Fibroblast of skin of back (primary cell): ENCODE data around the gene FLOT1.
"Not testable (repeated sequence)": the region's sequence is repeated elsewhere in the genome, so short reads cannot be mapped to it uniquely, and the experiment has no call there.

Experiments
- DNase-seq: peaks from one replicate; pipeline ENCODE4 v3.0.0-alpha.2; 2013

The FLOT1 gene

DNA sequence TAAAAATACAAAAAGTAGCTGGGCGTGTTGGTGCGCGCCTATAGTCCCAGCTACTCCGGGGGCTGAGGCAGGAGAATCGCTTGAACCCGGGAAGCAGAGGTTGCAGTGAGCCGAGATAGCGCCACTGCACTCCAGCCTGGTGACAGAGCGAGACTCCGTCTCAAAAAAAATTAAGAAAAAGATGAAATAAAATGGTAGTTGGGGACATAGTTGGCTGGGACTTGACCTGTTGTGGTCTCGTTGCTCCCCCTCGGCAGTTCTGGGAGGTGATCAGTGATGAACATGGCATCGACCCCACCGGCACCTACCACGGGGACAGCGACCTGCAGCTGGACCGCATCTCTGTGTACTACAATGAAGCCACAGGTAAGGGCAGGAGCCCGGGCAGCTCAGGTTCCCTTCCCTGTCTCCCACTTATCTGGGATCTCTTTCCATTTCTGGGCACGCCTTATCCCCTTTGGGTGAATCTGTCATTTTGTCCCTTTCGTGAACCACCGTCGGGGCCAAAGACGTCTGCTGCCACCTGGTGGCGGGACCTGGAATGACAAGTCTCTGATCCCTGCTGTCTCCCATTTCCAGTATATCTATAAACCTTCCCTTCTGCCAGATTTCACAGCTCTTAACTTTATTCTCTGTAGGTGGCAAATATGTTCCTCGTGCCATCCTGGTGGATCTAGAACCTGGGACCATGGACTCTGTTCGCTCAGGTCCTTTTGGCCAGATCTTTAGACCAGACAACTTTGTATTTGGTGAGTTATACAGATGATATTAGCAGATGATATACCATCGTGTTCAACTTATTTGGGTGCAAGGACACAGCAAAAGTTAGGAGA, 20.0 kb downstream of the FLOT1 start:
- peak; percentile 81 for DNase-seq

DNA sequence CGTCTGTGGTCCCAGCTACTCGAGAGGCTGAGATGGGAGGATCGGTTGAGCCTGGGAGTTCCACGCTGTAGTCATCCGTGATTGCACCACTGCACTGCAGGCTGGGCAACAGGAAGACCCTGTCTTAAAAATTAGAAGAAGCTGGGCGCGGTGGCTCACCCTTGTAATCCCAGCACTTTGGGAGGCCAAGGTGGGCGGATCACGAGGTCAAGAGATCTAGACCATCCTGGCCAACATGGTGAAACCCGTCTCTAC, 20.5 kb downstream of the FLOT1 start:
- peak; percentile 28 for DNase-seq

DNA sequence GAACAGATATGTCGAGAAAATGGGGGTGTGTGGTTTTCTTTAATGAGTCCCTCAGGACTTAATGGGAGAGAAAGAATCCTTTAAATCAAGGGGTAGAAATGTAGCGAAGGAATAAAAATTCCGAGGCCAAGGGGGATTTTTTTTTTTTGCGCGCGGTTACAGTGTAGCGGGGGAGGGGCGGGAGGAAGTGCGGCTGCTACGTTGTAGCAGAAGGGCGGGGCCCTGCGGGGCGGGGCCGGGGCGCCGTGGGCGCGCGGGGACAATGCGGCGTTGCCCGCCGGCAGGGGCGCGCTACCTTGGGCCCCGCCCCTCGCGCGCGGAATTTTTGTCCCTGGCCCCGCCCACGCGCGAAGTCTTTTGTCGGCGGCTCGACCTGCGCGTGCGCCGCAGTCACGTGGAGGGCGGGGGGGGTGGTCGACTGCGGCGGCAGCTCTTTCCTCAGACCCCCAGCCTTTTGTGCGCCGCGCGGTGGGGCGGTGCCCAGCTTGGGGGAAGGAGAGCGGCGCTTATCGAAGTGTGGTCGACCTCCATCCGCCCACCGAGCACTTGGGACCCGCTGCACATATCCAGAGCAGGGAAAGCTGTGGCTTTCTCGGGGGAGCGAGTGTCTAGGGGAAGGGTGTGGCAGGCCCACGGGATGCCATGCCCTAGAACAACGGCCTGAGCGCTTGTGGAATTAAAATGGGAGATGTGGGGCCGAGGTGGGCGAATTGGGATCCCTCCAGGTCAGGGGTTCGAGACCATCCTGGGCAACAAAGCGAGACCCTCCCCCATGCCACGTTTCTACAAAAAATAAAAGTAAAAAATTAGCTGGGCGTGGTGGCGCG, 21.1 kb downstream of the FLOT1 start:
- DNase-seq: peak; percentile 89

DNA sequence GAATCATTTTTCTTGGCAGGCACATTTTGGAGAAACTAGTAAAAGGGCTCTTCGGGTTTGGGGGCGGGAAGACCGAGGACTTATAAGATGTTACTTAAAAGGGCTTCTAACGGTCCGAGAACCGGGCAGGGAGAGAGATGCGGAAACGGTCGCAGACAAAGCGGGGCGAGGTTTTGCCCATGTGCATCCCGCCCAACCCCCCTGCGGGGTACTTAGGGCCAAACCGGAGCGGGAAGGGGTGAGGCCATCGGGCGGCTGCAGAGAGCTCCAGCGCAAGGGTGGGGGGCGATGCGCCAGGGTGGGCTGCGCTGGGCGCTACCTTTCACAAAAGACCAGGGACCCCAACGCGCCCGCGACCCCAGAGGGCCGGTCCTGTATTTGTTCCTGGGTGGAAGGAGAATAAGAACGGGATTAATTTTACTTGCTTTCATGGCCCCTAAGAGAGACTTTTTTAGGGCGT, 21.7 kb downstream of the FLOT1 start:
- peak; percentile 56 for DNase-seq

- DNase-seq: peak; percentile 99
Observed at GRCh38 chr6:30719791-30720737, 22.4 kb downstream of the FLOT1 start, which contains the start of gene TUBB. TSS of gene TUBB (plus strand) at chr6:30720352. CDS start at chr6:30720507, 155 bp downstream.

- no peak for DNase-seq
Observed at GRCh38 chr6:30719356-30719755, 23.1 kb downstream of the FLOT1 start.

- DNase-seq: not testable (repeated sequence)
Observed at GRCh38 chr6:30717845-30718720, 24.4 kb downstream of the FLOT1 start.

DNA sequence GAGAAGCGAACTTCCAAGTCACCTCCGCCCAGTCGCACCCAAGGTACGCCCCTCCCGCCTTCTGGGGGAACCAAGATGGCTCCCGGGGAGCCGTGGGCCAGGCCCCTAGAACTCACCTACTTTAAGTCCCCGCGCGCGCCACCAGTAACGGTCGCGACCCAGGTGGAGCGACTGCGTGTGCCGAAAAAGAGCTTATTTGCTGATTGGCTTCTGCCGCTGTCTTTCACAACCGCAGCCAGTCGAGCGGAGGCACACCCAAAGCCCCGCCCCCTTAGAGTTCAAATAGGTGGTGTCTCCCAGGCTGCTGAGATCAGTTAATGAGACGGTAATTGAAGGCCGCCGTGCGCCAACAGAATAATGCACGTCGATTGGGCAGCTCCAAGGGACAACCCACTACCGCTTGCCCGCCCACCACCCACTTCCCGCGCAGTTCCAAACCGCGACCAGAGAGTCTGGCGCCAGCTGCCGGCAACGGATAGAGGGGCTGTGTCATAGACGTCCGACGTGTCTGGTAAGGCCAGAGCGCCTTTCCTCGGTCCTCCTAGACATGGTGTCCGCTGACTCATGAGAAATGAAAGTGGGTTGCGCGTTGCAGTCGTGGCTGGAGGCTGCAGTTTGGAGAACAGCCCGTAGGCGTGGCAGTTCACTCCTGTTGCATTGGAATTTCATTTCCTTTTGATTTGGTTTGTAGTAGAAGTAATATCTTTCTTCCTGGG, 25.2 kb downstream of the FLOT1 start, which contains the start of gene MDC1:
Gene MDC1, minus strand, starts transcription at position 153 of the 716 bp plus-strand sequence. CDS start 2,106 bp downstream, outside the sequence.
- DNase-seq: peak; percentile 100

DNA sequence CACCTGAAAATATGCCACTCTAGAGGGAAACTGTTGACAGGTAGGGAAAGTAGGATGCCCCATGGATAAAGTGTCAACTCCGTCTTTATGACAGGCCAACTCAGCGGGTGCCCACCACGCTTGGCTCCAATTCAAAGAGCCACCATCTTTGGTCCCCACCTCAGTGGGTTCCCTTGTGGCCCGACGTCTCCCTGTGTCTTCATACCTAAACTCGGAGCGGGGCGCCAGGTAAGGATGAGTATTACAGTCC, 25.7 kb downstream of the FLOT1 start:
- no peak for DNase-seq

DNA sequence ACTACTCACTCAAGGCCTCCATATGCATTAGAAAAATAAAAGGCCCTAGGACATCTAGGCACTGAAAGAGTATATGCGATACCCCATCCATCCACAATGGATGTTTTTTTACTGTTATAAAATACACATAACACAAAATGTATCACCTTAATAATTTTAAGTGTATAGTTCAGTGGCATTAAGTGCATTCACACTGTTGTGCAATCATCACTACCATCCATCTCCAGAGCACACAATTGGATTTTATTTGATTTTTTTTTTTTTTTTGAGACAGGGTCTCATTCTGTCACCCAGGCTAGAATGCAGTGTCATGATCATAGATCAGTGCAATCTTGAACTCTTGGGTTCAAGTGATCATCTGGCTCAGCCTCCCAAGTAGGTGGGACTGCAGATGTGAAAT, 28.2 kb downstream of the FLOT1 start:
- DNase-seq: no peak

DNA sequence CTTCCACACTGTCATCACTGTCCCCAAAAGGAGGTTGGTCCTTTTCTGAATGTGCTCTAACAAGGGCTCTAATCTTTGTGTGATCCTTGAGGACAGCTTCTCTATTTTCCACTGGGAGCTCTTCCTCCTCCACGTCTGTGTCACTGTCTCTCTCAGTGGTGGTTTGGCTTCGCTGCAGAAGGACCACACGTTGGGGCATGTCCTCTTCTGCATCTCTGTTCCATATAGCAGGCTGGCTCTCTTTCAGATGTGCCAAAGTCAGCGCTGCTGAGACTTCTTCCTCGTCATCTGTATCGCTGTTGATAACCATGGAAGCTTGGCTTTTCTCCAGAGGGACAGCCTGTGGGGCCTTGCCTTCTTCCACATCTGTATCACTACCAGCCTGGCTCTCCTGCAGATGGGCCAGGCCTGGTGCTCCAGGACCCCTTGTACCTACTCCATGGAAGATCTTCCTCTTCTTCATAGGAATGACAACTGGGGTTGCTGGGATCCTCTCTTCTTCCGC, 30.0 kb downstream of the FLOT1 start:
- DNase-seq: no peak

- DNase-seq: no peak
Observed at GRCh38 chr6:30711758-30712380, 30.6 kb downstream of the FLOT1 start.

DNA sequence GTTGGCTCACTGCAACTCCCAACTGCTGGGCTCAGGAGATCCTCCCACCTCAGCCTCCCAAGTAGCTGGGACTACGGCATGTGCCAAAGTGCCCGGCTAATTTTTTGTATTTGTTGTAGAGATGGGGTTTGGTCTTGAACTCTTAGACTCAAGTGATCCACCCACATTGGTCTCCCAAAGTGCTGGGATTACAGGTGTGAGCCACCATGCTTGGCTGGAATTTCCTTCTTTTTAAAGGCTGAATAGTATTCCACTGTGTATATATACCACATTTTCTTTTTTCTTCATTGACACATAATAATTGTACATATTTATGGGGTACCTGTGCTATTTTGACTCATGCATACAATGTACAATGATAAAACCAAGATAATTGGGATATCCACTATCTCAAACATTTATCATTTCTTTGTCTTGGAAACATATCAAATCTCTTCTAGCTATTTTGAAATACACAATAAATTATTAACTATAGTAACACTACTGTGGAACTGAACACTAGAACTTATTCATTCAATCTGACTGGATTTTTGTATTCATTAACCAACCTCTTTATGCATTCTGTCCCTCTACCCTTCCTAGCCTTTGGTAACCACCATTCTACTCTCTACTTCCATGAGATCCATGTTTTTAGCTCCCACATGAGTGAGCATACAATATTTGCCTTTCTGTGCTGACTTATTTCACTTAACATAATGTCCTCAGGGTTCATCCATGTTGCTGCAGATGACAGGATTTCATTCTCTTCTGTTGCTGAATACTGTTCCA, 33.2 kb downstream of the FLOT1 start:
- no peak for DNase-seq

GRCh38 chr6:30707281-30707850, 35.1 kb downstream of the FLOT1 start:
- DNase-seq: no peak

DNA sequence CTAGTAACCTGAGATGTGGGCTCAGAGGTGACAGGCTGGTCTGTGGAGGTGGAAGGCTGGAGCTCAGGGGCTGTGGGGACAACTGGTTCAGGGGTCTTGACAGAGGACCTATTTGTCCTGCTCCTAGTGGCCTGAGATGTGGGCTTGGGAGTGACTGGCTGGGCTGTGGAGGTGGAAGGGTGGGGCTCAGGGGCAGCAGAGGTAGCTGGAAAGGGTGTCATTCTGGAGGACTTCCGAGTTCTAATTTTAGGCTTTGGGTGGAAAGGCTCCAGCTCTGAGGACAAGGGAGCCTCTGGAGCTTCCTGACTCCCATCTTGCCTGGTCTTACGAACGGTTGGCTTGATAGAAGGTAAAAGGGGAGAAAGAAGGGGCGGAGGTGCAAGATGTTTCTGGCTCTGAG, 36.9 kb downstream of the FLOT1 start:
- DNase-seq: no peak

DNA sequence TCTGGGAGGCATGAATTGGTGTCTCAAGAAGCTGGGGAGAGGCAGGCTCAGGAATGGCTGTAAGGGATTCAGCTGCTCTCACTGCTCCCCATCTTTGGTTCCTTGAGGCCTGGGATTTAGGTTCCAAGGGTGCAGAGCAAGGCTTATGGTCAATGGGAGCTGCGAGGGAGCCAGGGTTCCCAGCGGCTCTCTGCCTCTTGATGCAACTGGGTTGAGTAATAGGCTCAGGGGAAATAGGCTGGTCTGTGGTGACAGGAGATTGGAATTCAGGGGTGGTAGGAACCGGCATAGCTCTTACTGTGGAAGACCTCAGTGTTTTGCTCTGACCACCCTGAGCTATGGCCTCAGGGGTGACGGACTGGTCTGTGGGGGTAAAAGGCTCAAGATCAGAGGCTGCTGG, 38.7 kb downstream of the FLOT1 start:
- no peak for DNase-seq

- no peak for DNase-seq
Observed at GRCh38 chr6:30703011-30703410, 39.5 kb downstream of the FLOT1 start.

- no peak for DNase-seq
Observed at GRCh38 chr6:30700340-30700739, 42.1 kb downstream of the FLOT1 start.

- no peak for DNase-seq
Observed at GRCh38 chr6:30696432-30696831, 46.1 kb downstream of the FLOT1 start.
